ENCODE measurements around the gene NR2F2.

The NR2F2 gene

GRCh38 chr15:96307856-96308394, 22.6 kb upstream of the NR2F2 start:
- TF ChIP-seq CTCF (IDR thresholded peaks at IDR 0.05): no peak
- no peak for DNase-seq (ENCODE audit: low spot score)
- Histone ChIP-seq H3K4me3 (no peak overlapping the region), H3K27ac (peak overlapping the region in 1 of 2 donors; percentile 64)

GRCh38 chr15:96309143-96309660, 21.3 kb upstream of the NR2F2 start:
- Histone ChIP-seq H3K27ac (peak overlapping the region in 1 of 2 donors; percentile 40), H3K4me3 (no peak overlapping the region)
- no peak for TF ChIP-seq CTCF (IDR thresholded peaks at IDR 0.05)
- no peak for DNase-seq (ENCODE audit: low spot score)

- H3K27ac ChIP-seq: peak overlapping the region; percentile 63 to 66
- no peak for TF ChIP-seq CTCF (IDR thresholded peaks at IDR 0.05)
- no peak for DNase-seq (ENCODE audit: low spot score)
These were observed 19.1 kb upstream of the NR2F2 start for GRCh38 chr15:96311256-96311955.

GRCh38 chr15:96311956-96312294, 18.6 kb upstream of the NR2F2 start:
- TF ChIP-seq CTCF (IDR thresholded peaks at IDR 0.05): no peak
- DNase-seq (ENCODE audit: low spot score): no peak
- no peak overlapping the region for H3K4me3 ChIP-seq
- H3K27ac ChIP-seq: peak overlapping the region; percentile 63 to 66

More at GRCh38 chr15:96311256-96311955, 19.1 kb upstream of the NR2F2 start:
- H3K4me3 ChIP-seq: no peak overlapping the region

- DNase-seq (ENCODE audit: low spot score): no peak
- TF ChIP-seq CTCF (IDR thresholded peaks at IDR 0.05): no peak
- Histone ChIP-seq H3K27ac (peak overlapping the region; percentile 63 to 66), H3K4me3 (no peak overlapping the region)
These were observed 17.7 kb upstream of the NR2F2 start for GRCh38 chr15:96312641-96313335.

- no peak for DNase-seq (ENCODE audit: low spot score)
- no peak for TF ChIP-seq CTCF (IDR thresholded peaks at IDR 0.05)
- peak overlapping the region in 1 of 2 donors; percentile 10 for H3K27ac ChIP-seq
- H3K4me3 ChIP-seq: no peak overlapping the region
These were observed 16.0 kb upstream of the NR2F2 start for GRCh38 chr15:96314518-96314917.

Data from coronary artery (tissue), 2 donors.